Forelimb muscle (tissue), 1 donor: ENCODE measurements around the gene XIRP1. TPM values are rescaled to one million over a fixed set of nuclear protein-coding genes. Genes with fewer than 3 reads are reported as not detected.

ENCODE experiments used
- DNase-seq: peaks from one replicate; pipeline ENCODE4 v3.0.0-alpha.2; 2013; ENCODE audit warnings: low read depth
- polyA plus RNA-seq: library from polyadenylated mRNA; unstranded; fragments of 120-200 nt; gene quantifications from one replicate; pipeline ENCODE4 v1.2.1, GENCODE V29; 2013; ENCODE audit not compliant: insufficient read length

Gene XIRP1
- polyA plus RNA-seq, 1 donor = 265 TPM

DNA sequence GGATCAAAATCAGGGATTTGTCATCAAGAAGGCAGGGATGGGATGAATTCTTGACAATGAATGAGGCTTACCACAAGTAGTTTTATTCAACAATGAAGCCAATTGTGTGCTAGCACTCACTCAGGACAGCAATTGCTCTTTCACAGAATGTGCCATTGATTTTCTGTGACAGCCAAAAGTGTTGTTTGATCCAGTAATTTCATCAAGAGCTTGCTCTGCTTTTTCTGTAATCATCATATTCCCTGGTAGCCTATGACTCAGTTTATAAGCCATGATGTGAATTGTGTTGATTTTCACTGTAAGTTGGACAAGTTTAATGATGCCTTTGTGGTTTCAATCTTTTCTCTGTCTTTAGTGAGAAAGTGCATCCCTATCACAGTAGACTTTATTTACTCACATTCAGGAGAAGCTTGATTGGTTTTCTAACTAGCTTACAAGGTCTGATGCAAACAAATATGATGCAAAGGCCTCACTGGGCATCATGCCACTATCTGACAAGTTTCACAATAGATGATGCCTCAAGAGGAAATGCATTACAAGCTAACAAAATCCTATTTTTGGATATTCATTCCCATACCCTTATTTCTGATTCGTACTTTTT, 25.4 kb downstream of the XIRP1 start:
- no peak for DNase-seq

DNA sequence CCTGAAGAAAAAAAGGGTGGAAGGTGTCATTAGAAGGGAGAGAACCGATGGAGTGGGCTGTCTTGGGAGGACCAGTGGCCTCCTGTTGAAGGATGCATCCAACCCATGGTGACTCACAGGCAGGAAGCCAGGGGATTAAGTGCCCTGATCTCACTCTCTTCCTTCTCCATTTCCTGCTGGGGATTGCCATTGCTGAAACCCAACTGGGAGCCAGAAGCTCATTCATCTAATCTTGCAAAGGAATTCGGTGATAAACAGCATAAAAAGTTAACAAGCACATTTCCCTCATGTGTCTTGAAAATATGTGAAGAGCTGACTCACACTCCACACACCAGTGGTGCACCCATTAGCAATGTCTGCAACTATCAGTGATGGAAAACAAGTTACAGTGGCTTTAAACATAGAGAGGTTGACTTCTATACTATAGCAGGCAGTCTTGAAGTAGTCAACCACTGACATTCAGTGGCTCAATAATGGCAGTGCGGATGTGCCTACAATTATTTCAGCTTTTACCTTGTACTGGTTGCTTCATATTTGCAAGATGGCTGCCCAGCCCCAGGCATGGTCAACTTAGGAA, 26.2 kb downstream of the XIRP1 start:
- DNase-seq = no peak

DNA sequence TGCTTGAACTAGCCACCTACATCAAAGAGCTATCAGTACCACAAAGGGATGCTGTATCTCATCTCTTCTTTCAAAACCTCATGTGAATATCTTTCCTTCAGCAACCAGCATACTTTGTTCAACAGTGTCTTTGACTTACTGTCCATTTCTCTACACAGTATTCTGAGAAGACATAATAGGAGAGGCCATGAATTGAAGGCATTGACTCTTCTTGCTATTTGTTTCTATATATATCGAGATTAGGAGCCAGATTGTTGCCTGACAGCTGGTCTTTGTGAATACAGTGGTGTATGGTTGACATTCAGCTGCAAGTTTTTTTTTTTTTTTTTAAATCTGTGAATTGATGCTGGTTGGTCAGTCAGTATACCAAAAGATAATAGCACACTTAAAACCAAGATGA, 26.9 kb downstream of the XIRP1 start:
- DNase-seq = no peak

DNA sequence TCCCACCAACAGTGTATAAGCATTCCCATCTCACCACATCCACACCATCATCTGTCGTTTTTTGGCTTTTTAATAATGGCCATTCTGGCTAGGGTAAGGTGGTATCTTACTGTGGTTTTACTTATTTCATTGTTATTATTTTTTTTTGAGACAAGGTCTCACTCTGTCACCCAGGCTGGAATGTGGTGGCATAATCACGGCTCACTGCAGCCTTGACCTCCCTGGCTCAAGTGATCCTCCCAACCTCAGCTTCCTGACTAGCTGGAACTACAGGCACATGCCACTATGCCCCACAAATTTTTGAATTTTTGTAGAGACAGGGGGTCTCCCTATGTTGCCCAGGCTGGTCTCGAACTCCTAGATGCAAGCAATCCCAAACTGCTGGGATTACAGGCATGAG, 28.0 kb downstream of the XIRP1 start:
- no peak for DNase-seq

DNA sequence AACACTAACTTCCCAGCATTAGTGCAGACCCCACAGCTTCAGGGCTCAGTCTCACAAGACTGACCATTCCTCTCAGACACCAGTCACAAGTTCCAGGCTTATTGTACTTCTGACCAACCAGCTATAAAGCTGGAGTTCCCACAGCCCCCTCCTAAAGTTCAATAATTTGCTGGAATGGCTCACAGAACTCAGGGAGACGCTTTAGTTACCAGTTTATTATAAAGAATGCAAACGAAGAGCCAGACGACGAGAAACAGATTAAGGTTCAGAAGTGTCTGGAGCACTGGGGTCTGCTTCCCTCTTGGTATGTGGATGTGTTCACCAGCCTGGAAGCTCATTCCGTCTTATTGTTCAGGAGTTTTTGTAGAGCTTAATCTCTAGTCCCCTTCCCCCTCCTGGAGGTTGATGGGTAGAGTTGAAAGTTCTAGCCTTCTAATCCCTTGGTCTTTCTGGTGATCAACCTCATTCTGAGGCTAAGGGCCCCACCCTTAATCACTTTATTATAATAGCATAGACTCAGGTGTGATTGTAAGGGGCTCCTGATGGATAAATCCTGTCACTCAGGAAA, 34.2 kb downstream of the XIRP1 start:
- no peak for DNase-seq

DNA sequence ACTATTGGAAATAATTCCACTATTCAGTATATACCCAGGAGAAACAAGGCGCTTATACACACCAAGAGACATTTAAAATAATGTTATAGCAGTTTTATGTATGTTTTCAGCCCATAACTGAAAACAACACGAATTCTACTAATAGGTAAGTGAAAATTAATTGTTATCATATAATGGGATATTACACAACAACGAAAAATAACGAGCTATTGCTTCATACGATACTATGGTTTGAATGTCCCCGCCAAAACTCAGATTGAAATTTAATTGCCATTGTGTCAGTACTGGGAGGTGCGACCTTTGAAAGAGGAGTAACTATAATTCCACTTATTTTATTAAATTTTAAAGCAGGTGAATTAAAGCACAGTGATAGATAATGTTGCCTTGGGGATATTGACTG, 35.0 kb downstream of the XIRP1 start:
- no peak for DNase-seq

DNA sequence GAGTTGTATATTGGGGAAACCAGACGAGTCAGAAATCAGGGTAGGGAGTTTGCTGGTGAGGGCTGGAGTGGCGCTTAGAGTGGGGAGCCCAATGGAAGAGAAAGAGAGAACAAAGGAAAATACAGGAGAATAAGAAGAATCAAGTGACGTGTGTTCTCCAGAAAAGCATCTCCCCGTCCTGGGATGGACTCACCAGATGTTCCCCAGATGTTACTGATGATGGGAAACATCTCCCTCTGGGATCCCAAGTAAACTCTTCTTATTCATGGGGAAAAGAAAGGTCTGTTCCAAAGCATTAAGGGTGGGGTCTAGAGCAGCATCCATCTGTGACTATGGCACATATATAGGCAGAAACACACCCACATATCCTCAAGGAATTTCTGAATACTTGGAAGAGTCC, 36.0 kb downstream of the XIRP1 start:
- DNase-seq = no peak

DNA sequence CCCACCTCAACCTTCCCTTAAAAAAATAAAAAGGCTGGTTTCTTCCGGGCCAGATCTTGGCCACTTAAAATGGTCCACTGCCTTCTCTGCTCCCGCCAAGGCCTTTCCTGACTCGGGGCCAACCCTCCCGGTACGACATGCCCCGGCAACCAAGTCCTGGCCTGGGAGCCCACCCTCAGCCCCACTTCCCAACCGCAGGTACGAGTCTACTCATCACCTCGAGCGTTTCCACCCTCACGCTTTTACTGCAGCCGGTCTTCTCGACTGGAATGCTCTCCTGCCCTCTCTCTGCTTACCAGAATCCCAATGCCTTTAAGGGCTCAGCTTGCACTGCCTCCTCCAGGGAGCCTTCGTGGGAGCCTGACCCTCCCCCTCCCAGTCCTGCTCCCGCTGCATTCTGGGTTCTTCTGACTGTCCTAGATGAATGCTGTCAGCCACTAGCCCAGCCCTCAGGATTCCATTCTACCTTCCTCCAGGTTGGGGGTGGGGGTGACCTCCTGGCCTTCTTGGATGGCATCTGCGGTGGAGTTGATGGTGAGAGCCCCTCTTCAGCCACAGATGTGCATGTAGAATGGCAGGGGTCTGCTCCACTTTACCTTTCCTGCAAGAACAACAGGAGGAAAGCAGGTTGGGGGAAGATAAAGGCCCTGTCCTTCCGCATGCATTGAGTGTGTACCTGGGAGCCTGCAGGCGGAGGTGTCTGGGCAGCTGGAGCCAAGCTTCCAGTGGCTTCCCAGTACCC, 37.9 kb downstream of the XIRP1 start:
- no peak for DNase-seq

DNA sequence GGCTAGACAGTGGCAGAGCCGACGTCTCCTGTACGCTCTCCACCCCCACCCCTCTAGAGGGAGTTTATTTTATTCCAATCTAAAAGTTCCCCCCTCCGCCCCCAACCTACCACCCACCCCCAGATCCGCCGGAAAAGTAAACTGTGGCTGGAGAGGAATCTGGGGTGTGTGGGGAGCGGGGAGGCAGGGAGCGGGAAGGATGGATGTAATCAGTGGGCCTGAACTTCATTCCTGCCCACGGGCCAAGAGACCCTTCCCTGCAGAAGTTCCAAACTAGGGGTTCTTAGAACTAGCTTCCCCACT, 38.5 kb downstream of the XIRP1 start:
- DNase-seq = no peak

DNA sequence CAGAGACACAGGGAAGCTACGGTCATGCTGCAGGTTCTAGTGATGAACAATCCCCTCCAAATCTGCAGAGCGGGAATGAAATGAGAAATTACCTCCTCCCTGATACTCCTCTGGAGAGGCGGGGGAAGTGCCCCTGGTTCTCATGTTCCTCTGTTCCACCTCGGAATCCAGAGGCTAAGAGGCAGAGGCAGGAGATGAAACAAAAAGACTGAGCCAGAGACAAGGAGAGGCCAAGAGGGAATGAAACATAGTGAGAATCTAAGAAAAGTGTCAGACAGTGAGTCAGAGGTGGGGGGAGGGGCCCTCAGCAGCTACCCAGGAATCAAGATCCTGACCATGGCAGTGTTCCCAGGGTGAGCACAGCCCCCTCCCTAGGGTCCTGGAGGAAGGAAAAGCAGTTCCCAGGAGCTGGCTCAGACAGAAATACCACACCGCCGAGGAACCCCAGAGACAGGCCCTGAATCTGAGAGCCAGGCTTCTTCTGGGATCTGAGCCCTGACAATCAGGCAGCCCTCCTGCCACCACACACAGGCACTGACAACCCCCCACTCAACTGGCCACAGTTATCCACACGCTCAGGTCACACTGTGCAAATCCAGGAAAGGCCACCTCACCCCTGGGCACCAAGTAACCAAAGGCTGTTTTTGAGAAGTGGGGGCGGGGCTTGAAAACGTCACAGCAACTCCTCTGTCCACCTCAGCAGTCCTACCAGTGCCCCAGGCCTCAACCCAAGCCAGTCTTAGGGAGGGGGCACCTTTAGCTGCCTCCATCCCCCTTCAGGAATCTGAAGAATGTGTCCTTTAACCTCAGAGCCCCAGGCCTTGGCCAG, 41.4 kb downstream of the XIRP1 start:
- DNase-seq = no peak

DNA sequence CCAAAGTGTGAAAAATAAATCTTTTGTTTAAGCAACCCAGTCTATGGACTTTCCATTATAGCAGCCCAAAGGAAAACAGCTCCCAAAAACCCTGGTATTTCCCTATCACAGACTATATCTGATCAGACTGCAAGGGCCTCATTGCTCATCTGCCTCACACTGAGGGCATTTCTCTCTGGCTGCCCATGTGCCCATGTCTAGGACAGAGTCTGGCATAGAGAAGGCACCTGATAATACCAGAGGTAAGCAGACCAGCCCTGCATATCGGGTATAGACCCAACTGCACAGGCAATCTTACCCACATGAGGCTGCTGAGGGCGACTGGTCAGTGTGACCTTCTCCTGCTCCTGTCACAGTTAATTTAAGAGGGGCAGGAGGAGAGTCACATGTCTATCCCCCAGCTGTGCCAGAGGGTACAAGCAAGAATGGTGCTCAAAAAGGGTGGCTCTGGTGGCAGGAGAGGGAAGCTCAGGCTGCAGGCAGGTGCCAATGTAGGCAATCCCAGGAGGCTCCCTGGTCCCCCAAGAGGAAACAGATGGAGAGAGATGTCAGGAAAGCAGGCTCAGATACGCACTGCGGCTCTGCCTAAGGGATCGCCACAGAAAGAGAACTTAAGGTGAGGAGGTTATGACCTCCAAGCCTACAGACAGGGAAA, 42.1 kb downstream of the XIRP1 start:
- DNase-seq = no peak

DNA sequence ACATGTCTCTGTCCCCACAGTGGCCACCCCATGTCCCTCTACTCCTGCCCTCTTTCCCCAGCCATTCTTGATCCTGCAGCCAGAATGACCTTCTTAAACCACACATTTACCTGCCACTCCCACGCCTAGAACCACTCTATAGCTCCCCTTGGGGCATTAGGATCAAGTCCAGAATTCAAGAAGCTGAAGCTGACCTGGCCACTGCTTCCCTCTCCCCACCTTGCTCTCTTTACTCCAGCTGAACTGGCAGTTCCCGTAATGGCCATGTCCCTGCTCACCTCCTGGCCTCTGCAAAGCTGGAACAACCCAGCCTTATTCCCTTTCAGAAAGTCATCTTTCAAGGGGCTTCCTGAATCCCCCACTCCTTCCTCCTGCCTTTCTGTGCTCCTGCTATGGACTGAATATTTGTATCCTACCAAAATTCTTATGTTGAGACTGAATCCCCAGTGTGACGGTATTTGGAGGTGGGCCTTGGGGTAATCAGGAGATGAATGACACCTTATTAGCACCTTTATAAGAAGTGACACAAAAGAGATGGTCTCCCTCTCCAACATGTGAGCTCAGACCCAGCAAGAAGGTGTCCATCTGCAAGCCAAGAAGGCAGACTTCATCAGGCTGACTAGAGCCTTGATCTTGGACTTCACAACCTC, 42.8 kb downstream of the XIRP1 start:
- DNase-seq = no peak

DNA sequence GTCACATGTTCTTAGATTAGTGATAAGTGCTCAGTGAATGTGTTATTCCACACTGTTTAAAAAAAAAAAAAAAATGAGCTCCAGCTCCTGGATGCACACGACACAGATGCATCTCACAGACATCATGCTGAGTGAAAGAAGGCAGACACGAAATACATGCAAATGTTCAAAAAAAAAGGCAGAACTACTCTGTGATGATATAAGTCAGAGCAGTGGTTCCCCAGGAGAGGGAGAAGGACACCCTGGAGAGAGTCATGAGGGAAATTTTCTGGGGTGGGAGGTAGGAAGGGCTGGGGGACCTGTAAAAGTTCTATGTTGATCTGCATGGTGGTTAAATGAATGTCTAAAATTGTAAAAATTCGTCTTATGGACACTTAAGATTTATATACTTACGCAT, 43.3 kb downstream of the XIRP1 start:
- DNase-seq = no peak

DNA sequence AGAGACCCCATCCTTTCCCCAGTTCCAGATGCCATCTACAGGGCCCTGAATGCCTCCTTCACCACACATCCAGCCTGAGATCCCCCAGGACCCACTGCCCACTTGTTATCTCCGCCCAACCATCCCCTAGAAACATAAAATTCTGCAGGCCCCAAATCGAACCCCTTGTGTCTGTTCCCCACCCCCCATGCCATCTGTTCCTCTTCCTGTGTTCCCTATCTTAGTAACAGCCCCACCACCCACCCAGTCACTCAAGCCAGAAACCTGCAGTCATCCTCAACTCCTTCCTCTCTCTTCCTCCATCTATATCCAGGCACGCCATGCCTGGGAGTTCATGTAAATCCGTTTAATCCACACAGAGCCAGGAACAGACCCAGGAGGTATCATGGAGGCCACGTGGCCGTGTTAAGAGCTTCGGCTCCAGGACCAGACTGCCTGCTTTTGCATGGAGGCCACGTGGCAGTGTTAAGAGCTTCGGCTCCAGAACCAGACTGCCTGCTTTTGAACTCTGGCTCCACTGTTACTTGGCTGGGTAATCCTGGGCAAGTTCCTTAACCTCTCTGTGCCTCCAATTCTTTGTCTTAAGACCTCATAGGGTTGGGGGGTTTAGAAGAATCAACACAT, 43.8 kb downstream of the XIRP1 start:
- no peak for DNase-seq

DNA sequence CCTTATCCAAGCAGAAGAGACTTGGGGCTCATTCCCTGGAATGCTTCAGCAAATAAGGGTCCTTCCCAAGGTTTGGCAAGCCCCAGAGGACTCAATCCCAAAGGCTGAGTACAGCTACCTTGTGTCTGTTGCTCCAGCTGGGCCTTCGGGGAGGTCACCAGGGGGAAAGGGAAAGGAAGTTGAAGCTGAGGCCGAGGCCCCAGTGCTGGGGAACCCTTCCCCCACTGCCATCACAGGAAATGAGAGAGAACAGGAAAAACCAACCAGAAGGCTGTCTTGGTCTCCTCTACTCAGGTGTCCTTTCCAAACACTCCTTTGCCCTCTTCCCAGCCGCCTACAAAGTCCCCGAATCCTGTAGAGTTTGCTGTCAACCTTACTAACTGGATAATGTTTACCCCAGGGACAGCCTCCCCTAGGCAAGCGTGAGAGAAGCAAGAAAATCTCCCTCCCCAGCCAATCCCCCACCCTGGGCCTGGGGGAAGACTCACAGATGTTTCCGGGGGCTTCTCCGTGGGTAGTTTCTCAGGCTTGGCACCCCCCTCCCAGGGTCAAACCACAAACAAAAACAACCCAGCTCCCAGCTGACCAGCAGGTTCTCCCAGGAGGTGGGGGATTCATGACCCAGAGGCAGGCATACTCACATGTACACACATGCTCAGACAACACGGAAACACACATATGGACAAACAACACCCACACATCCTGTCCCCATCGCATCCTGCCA, 44.5 kb downstream of the XIRP1 start:
- DNase-seq = no peak

DNA sequence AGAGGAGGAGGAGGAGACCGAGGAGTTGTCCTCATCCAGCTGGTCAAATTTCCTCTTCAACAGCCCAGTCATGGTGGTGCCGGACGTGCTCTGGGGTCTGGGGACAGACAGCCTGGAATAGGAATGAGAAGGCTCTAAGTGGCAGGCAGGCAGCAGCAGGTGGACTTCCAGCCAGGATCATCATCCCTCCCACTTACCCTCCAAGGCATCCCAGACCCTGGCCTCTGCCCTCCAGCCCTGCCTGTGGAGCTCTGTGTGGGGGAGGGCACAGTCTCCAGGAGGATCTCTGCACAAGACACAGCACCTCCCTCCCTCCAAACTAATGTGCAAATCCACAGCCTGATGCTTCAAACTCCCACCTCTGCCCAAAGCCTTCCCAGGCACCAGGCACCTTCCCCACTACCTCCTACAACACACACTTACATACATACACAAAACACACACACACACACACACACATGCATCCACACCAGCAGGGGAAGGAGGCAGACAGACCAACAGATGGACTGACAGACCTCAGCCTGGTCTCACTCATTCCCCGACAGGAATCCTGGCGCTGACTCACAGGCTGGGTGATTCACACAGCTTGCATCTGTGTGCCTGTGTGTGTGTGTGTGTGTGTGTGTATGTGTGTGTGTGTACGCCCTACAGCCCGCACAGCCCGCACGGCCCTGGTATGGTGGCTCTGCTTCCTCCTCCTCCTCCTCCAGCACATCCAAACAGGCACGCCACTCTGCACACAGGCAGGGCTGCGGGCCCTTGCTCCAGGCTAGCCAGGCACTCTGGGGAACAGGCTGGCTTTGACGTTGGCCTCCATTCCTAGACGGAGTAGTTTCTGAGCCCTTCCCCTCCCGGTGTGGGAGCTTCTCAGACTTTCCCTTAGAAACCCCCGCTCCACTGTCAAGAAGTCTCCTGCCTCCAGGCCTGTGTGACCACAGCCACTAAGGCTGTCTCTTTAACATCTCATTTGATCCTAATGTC, 45.5 kb downstream of the XIRP1 start:
- DNase-seq = no peak

DNA sequence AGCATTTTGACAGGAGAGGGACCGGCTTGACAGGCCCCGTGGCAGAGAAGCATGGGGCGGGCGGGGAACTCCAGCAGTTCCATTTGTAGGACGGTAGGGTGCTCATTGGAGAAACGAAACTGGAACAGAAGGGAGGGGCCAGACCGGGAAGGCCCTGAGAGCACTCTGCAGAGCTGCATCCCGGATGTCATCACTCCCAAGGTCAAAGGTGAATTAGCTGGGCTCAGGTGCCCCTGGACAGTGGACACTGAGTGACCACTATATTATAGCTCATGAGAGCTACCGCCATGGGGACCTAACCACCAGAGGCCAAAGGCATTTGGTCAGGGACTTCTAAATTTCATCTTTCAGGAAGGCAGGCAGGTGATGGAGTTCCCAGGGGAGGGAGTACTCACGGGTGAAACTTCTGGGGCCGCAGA, 46.3 kb downstream of the XIRP1 start:
- no peak for DNase-seq

DNA sequence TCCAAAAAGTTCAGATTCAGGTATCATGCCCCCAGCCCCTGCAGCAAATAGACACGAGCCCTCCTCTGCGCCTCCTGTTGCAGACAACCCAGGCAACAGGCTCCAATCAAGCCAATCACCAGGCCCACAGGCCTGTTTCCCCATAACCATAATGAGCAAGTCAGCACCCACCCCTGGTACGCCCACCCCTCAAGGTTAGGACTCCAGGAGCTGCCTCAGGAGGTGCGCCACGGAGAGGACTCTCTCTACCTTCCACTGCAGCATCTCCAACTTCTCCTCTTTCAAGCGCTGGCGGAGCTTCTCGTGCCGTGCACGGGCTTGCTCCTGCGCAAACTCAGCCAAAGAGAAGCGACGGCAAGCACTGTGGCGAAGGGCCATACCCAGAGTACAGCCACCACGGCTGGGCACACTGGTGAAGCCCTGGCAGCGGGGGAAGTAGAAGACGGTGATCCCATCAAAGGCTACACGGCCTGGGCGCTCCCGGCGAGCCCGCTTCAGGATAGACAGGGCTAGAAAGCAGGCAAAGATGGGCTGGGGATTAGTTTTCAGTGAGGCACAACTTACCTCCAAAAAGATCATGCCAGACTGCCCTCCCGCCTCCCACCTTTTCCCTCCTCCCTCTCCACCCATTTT, 47.5 kb downstream of the XIRP1 start:
- DNase-seq = no peak
